Jurkat, Clone E6-1 (cell line): Measurements from ENCODE around the gene RGS17.
"Not testable (repeated sequence)": the region's sequence is repeated elsewhere in the genome, so short reads cannot be mapped to it uniquely, and the experiment has no call there.

Experiments
- DNase-seq: peaks from one replicate; pipeline ENCODE4 v3.0.0-alpha.2; 2011; ENCODE audit warnings: low read depth, low spot score
- H3K4me3 ChIP-seq: 2 replicates; pipeline ENCODE4 v1.5.1; 2011; ENCODE audit warnings: mild to moderate bottlenecking, low read length, control low read depth, moderate library complexity

Gene RGS17

GRCh38 chr6:153003366-153003690, 127.8 kb downstream of the RGS17 start:
- no peak for DNase-seq
- peak overlapping the region; percentile 72 for H3K4me3 ChIP-seq

- peak within 1 kb of the TSS; percentile 72 for H3K4me3 ChIP-seq
- DNase-seq = peak; percentile 96
Observed at GRCh38 chr6:153002613-153003365, 128.3 kb downstream of the RGS17 start, which contains the start of gene MTRF1L. Gene MTRF1L (minus strand): TSS chr6:153002709. CDS start chr6:153002685, 24 bp downstream.

GRCh38 chr6:153001767-153002612, 129.1 kb downstream of the RGS17 start:
- H3K4me3 ChIP-seq = peak overlapping the region; percentile 72
- no peak for DNase-seq

GRCh38 chr6:153000790-153001189, 130.3 kb downstream of the RGS17 start:
- not testable (repeated sequence) for DNase-seq, H3K4me3 ChIP-seq

GRCh38 chr6:153000243-153000642, 130.8 kb downstream of the RGS17 start:
- no peak overlapping the region for H3K4me3 ChIP-seq
- no peak for DNase-seq

- not testable (repeated sequence) for DNase-seq, H3K4me3 ChIP-seq
Observed at GRCh38 chr6:152999538-152999937, 131.5 kb downstream of the RGS17 start.

GRCh38 chr6:152993847-152994246, 137.2 kb downstream of the RGS17 start:
- no peak for DNase-seq
- H3K4me3 ChIP-seq = no peak overlapping the region

- H3K4me3 ChIP-seq = no peak overlapping the region
- DNase-seq = no peak
Observed at GRCh38 chr6:152993431-152993830, 137.7 kb downstream of the RGS17 start.

- no peak for DNase-seq
Observed at GRCh38 chr6:152986978-152987377, 144.1 kb downstream of the RGS17 start.

GRCh38 chr6:152985300-152985699, 145.8 kb downstream of the RGS17 start:
- H3K4me3 ChIP-seq = peak overlapping the region; percentile 68
- not testable (repeated sequence) for DNase-seq

More at GRCh38 chr6:152986978-152987377, 144.1 kb downstream of the RGS17 start:
- no peak overlapping the region for H3K4me3 ChIP-seq

GRCh38 chr6:152984513-152984872, 146.6 kb downstream of the RGS17 start:
- H3K4me3 ChIP-seq = peak overlapping the region; percentile 68
- DNase-seq = no peak

GRCh38 chr6:152983637-152984512, 147.2 kb downstream of the RGS17 start:
- DNase-seq = peak; percentile 36
- peak overlapping the region; percentile 68 for H3K4me3 ChIP-seq

- DNase-seq = peak; percentile 96
- peak within 1 kb of the TSS; percentile 85 for H3K4me3 ChIP-seq
Observed at GRCh38 chr6:152982904-152983636, 148.0 kb downstream of the RGS17 start, which contains the start of gene FBXO5. Gene FBXO5 (minus strand): TSS chr6:152983041. CDS start chr6:152982959, 82 bp downstream.

- peak overlapping the region; percentile 85 for H3K4me3 ChIP-seq
- no peak for DNase-seq
Observed at GRCh38 chr6:152981989-152982903, 148.8 kb downstream of the RGS17 start.

GRCh38 chr6:152981219-152981618, 149.9 kb downstream of the RGS17 start:
- DNase-seq = no peak

GRCh38 chr6:152980656-152981055, 150.4 kb downstream of the RGS17 start:
- H3K4me3 ChIP-seq = peak overlapping the region; percentile 85
- DNase-seq = no peak

More at GRCh38 chr6:152981219-152981618, 149.9 kb downstream of the RGS17 start:
- H3K4me3 ChIP-seq = peak overlapping the region; percentile 85

GRCh38 chr6:152979116-152979515, 152.0 kb downstream of the RGS17 start:
- no peak for DNase-seq
- no peak overlapping the region for H3K4me3 ChIP-seq
